Activated CD4-positive, alpha-beta T cell treated with anti-CD3 and anti-CD28 coated beads, Interleukin-2, amount 50 U/mL, for 48 hours (primary cell): ENCODE measurements around the gene RND1.
"Not testable (repeated sequence)": the region's sequence is repeated elsewhere in the genome, so short reads cannot be mapped to it uniquely, and the experiment has no call there.

Experiments used
- DNase-seq, 2 experiments: peaks; one replicate each; pipeline ENCODE4 v3.0.0-alpha.2; 2020

RND1 gene

GRCh38 chr12:48865281-48866051 lies at the start of gene RND1:
TSS of gene RND1 (minus strand) at chr12:48865870. CDS start at chr12:48865767, 103 bp downstream.
- DNase-seq = peak; percentile 85 to 89

GRCh38 chr12:48910196-48910595 lies 44.5 kb upstream of the RND1 start:
- DNase-seq = no peak

- not testable (repeated sequence) for DNase-seq
These were observed 44.0 kb upstream of the RND1 start for GRCh38 chr12:48909698-48910097.

GRCh38 chr12:48907245-48907644 lies 41.6 kb upstream of the RND1 start:
- no peak for DNase-seq

- DNase-seq = peak; percentile 85 to 90
These were observed 38.3 kb upstream of the RND1 start for GRCh38 chr12:48903982-48904411.

GRCh38 chr12:48903363-48903981 lies 37.8 kb upstream of the RND1 start:
- DNase-seq = no peak

- no peak for DNase-seq
These were observed 35.6 kb upstream of the RND1 start for GRCh38 chr12:48901278-48901677.

GRCh38 chr12:48899651-48900050 lies 34.0 kb upstream of the RND1 start:
- DNase-seq = no peak

GRCh38 chr12:48894271-48894670 lies 28.6 kb upstream of the RND1 start:
- no peak for DNase-seq

GRCh38 chr12:48890657-48891418 lies 25.2 kb upstream of the RND1 start:
- DNase-seq = peak; percentile 80 to 85

- DNase-seq = no peak
These were observed 24.0 kb upstream of the RND1 start for GRCh38 chr12:48889679-48890078.

- DNase-seq = no peak
These were observed 17.9 kb upstream of the RND1 start for GRCh38 chr12:48883305-48884161.

- DNase-seq = no peak
These were observed 17.3 kb upstream of the RND1 start for GRCh38 chr12:48882972-48883304.

- DNase-seq = no peak
These were observed 16.6 kb upstream of the RND1 start for GRCh38 chr12:48882315-48882687.

GRCh38 chr12:48881686-48882314 lies 16.1 kb upstream of the RND1 start:
- DNase-seq = no peak

- no peak for DNase-seq
These were observed 15.0 kb upstream of the RND1 start for GRCh38 chr12:48880647-48881046.

GRCh38 chr12:48878548-48878947 lies 12.9 kb upstream of the RND1 start:
- DNase-seq = no peak

GRCh38 chr12:48875944-48876515 lies 10.4 kb upstream of the RND1 start:
- no peak for DNase-seq

- DNase-seq = not testable (repeated sequence)
These were observed 7.9 kb upstream of the RND1 start for GRCh38 chr12:48873534-48873933.

GRCh38 chr12:48873096-48873495 lies 7.4 kb upstream of the RND1 start:
- DNase-seq = no peak

GRCh38 chr12:48869191-48869590 lies 3.5 kb upstream of the RND1 start:
- DNase-seq = no peak

GRCh38 chr12:48868451-48868850 lies 2.8 kb upstream of the RND1 start:
- DNase-seq = no peak
